Measurements from ENCODE around the gene PACSIN1. TPM values are rescaled to one million over a fixed set of nuclear protein-coding genes. Genes with fewer than 3 reads are reported as not detected.
A peak's percentile ranks its signal among the peaks of the same experiment; 100 is the strongest.

PACSIN1 gene
- total RNA-seq, 6 experiments from 2014 or later: 0.05 to 0.37 (median 0.22) TPM; not detected in 1

DNA sequence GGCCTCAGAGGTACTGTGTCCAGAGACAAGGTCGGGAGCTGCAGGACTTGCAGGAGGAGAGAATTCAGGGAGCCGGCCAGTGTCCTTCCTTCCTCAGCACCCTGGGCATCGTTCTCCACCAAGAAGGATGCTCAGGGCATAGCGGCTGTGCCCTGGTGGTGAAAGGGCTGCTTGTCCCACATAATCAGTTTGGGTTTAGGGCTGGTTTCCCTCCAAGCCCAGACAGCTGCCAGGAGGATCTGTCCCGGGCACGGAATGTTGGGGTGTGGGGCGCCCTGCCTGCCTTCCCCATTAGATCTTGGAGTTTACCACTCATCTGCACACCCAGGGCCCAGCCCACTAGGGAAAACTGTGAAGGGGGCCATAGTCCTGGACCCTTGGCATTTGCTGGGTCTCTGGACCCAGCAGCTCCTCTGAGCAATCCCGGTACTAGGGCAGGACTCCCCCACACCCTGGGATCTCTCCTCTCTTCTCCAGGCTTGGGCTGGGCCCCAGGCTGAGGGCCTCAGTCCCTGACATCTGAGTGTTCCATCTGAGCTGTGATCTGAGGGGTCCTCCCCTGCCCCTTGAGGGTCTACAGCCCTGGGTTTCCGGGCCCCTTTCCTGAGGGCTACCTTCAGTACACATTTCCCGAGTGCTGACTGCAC, 108.9 kb downstream of the PACSIN1 start:
- ATAC-seq: peak in 1 of 4 donors; percentile 8
- intact Hi-C loops (cut with DNase I): no loop called here
- peak in 1 of 3 donors; percentile 24 for DNase-seq
- WGBS (ENCODE audit: insufficient coverage, low coverage, low lambda C conversion rate, missing lambda C conversion rate): 88% methylated on average over 8 of the region's 10 CpGs
- Histone ChIP-seq H3K36me3 (no peaks in the 10 kb centered on the region), H3K27ac (no peak overlapping the region), H3K4me3 (no peak overlapping the region), H3K9me3 (no peaks in the 10 kb centered on the region), H3K27me3 (no peaks in the 10 kb centered on the region), H3K4me1 (no peaks in the 10 kb centered on the region)
- TF ChIP-seq POLR2A (IDR thresholded peaks at IDR 0.05): no peak
- TF ChIP-seq, protein P1, sequence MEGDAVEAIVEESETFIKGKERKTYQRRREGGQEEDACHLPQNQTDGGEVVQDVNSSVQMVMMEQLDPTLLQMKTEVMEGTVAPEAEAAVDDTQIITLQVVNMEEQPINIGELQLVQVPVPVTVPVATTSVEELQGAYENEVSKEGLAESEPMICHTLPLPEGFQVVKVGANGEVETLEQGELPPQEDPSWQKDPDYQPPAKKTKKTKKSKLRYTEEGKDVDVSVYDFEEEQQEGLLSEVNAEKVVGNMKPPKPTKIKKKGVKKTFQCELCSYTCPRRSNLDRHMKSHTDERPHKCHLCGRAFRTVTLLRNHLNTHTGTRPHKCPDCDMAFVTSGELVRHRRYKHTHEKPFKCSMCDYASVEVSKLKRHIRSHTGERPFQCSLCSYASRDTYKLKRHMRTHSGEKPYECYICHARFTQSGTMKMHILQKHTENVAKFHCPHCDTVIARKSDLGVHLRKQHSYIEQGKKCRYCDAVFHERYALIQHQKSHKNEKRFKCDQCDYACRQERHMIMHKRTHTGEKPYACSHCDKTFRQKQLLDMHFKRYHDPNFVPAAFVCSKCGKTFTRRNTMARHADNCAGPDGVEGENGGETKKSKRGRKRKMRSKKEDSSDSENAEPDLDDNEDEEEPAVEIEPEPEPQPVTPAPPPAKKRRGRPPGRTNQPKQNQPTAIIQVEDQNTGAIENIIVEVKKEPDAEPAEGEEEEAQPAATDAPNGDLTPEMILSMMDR (IDR thresholded peaks at IDR 0.05): no peak

DNA sequence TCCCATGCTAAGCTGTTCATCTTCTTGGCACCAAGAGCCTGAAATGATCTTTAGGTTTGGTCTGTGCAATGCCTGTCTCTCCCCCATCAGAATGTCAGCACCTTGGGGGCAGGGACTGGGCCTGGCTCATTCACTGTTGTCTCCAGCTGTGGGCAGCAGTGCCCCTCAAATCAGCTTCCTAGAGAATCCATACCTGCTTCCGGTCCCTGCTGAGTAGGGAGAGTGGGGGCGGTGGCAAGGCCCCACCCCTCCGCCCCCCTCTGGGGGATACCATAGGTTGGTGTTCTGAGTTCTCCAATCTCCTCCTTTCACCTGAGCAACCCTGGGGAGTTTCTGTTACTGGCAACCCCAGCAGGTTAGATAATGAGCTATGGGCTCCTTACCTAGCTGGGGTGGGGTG, 109.5 kb downstream of the PACSIN1 start:
- WGBS (ENCODE audit: insufficient coverage, low coverage, low lambda C conversion rate, missing lambda C conversion rate): 60% methylated on average over 1 of the region's 3 CpGs
- Histone ChIP-seq H3K27ac (no peak overlapping the region), H3K4me3 (no peak overlapping the region), H3K4me1 (no peaks in the 10 kb centered on the region), H3K36me3 (no peaks in the 10 kb centered on the region), H3K9me3 (no peaks in the 10 kb centered on the region), H3K27me3 (no peaks in the 10 kb centered on the region)
- no peak for TF ChIP-seq POLR2A (IDR thresholded peaks at IDR 0.05)
- DNase-seq (peak in 1 of 3 donors; percentile 36), ATAC-seq (peak in 1 of 4 donors; percentile 13)
- intact Hi-C loops (cut with DNase I): no loop called here

DNA sequence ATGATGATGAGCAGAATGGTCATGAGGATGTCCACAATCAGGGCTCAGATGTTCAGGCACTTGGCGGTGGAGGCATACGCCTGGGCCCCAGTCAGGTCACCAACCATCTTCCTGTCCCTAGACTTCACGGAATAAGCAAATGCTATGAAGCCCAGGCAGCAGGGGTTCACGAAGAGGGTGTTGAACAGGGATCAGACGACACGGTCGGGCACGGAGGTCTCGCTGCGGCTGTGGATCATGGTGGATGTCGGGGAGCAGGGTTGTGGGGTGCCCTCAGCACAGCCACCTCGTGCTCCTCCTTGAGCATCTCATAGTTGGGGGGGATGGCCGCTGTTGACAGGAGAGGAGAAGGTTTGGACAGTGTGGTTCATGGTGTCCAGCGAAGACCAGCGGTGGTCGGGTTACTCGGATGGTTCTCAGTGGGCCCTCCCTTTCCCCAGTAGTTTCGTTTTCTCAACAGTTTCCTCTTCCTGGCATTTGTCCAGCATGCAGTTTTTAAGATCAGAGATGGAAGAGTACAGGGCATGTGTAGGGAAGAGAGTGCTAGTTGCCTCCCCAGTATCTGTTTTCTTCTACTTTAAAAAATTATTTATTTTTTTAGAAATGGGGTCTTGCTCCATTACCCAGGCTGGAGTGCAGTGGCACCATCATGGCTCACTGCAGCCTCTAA, 110.5 kb downstream of the PACSIN1 start:
- TF ChIP-seq, protein P1 (IDR thresholded peaks at IDR 0.05): no peak
- no peak for TF ChIP-seq POLR2A (IDR thresholded peaks at IDR 0.05)
- H3K4me1 ChIP-seq: no peaks in the 10 kb centered on the region
- WGBS (ENCODE audit: insufficient coverage, low coverage, low lambda C conversion rate, missing lambda C conversion rate): 79% methylated on average over 12 of the region's 18 CpGs
- H3K4me3 ChIP-seq: no peak overlapping the region
- H3K27ac ChIP-seq: no peak overlapping the region
- H3K27me3 ChIP-seq: no peaks in the 10 kb centered on the region
- intact Hi-C loops (cut with DNase I): no loop called here
- no peaks in the 10 kb centered on the region for H3K36me3 ChIP-seq
- no peak for ATAC-seq
- DNase-seq: peak in 1 of 3 donors; percentile 35
- H3K9me3 ChIP-seq: no peaks in the 10 kb centered on the region

DNA sequence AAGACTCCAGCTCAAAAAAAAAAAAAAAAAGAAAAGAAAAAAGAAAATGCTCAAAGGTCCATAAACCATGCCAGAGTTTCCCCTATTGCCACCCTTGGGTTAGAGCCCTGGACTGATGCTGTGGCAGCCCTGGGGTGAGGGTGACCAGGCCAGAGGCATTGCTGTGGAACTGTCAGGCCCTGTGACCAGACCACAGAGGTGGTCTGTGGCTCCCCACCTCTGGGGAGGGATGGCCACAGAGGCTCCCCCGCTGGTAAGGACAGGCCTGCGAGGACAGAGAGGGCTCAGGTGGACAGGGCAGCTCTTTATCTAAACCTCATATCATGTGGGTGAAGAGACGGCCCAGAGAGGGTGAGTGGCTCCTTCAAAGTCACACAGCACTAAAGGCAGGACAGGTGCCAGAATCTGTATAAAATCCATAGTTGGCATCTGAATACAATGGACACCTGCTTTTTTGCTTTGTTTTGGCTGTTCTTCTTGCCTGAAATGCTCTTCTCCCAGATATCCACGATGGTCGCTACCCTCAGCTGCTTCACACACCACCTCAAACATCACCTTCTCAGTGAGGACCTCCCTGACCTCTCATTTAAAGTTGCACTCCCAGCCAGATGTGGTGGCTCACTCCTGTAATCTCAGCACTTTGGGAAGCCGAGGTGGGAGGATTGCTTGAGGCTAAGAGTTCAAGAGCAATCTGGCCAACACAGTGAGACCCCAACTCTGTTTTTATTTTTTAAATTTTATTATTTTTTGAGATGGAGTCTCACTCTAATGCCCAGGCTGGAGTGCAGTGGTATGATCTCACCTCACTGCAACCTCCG, 112.8 kb downstream of the PACSIN1 start:
- Histone ChIP-seq H3K36me3 (no peaks in the 10 kb centered on the region), H3K27me3 (no peaks in the 10 kb centered on the region), H3K4me3 (no peak overlapping the region), H3K4me1 (no peaks in the 10 kb centered on the region), H3K27ac (no peak overlapping the region), H3K9me3 (no peaks in the 10 kb centered on the region)
- no peak for TF ChIP-seq POLR2A (IDR thresholded peaks at IDR 0.05)
- TF ChIP-seq, protein P1 (IDR thresholded peaks at IDR 0.05): no peak
- WGBS (ENCODE audit: insufficient coverage, low coverage, low lambda C conversion rate, missing lambda C conversion rate): 82% methylated on average over 3 of the region's 7 CpGs
- DNase-seq (peak in 1 of 3 donors; percentile 25), ATAC-seq (no peak)
- intact Hi-C loops (cut with DNase I): no loop called here
